MV-4-11 (cell line): Measurements from ENCODE around the gene STIM1.
A peak's percentile ranks its signal among the peaks of the same experiment; 100 is the strongest.
"Not testable (repeated sequence)": the region's sequence is repeated elsewhere in the genome, so short reads cannot be mapped to it uniquely, and the experiment has no call there.

Experiments used
- DNase-seq: peaks from one replicate; lab custom pipeline; 2025; lab: John Stamatoyannopoulos, UW

Gene STIM1

DNA sequence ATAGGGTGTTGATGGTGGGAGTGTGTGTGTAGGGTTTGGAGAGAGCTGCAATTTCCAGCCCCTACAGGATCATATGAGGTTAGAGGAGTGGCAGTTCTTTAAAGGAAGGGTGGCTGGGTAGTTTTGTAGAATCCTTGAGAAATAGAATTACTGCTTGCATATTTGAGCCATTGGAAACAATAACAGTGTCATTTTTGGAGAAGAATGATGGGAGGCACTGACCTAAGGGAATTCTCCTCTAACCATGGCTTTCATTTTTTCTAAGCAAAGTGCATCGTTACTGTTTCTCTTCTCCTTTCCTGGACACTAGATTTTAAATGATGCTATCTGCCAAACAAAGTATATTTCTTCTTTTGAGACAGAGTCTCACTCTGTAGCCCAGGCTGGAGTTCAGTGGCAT, 172.3 kb downstream of the STIM1 start:
- no peak for DNase-seq

DNA sequence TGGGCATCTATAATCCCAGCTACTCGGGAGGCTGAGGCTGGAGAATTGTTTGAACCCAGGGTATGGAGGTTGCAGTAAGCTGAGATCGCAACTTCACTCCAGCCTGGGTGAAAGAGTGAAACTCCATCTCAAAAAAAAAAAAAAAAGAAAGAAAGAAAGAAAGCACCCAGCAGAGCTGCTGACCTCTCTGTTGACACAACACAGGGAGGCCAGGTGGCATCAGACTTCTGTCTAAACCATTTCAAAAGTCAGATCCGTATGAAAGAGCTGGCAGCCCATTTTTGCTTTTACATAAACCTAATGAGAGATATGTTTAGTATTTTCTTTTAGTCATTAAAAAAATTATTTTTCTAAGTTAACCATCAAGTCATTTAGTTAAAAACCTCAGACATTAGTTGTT, 174.7 kb downstream of the STIM1 start:
- DNase-seq, result no peak

DNA sequence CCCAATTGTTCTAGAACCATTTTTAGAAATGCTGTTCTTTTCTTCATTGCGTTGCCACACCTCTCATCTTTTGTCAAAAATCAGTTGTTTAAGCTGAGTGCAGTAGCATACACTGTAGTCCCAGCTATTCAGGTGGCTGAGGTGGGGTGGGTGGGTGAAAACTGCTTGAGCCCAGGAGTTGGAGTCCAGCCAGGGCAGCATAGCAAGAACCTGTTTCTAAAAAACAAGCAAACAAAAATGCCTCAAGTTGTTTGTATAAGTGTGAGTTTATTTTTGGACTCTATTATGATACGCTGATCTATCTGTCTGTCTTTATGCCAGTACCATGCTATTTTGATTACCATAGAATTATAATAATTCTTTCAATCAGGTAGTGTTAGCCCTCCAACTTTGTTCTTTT, 176.6 kb downstream of the STIM1 start:
- DNase-seq, result no peak

DNA sequence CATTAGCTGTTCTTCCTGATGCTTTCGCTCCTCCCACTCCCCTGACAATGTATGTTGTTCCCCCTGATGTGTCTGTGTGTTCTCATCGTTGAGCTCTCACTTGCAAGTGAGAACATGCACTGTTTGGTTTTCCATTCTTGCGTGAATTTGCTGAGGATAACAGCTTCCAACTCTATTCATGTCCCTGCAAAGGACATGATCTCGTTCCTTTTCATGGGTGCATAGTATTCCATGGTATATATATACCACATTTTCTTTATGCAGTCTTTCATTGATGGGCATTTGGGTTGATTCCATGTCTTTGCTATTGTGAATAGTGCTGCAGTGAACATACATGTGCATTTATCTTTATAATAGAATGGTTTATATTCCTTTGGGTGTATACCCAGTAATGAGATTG, 180.5 kb downstream of the STIM1 start:
- DNase-seq, result no peak

DNA sequence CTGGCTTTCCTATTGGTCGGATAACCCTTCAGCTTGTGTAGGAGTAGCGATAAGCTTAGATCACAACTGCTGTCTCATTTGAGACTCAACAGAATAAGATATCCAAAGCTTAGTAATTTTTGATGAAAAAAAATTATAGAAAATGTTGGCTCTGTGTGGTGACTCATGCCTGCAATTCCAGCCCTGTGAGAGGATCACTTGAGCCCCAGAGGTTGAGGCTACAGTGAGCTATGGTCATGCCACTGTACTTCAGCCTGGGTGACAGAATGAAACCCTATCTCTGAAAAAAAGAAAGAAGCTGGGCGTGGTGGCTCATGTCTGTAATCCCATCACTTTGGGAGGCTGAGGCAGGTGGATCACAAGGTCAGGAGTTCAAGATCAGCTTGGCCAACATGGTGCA, 183.5 kb downstream of the STIM1 start:
- peak; percentile 22 for DNase-seq

DNA sequence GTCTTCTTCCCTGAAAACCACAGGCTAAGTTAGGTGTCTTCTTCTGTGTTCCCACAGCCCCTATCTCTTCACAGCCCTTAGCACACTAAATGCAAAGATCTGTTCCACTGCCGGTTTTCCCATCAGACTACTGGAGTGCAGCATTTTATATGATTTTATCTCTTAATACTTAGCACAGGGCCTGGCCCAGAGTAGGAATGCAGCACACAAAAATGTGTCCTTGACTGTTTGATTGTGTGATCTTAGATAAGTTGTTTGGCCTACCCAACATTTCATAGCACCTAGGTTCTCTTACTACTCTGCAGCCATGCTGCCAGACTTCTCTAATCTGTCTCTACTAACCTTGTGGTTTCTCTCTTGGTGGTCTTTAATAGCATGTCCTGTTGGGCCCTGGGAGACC, 185.0 kb downstream of the STIM1 start:
- DNase-seq, result no peak

DNA sequence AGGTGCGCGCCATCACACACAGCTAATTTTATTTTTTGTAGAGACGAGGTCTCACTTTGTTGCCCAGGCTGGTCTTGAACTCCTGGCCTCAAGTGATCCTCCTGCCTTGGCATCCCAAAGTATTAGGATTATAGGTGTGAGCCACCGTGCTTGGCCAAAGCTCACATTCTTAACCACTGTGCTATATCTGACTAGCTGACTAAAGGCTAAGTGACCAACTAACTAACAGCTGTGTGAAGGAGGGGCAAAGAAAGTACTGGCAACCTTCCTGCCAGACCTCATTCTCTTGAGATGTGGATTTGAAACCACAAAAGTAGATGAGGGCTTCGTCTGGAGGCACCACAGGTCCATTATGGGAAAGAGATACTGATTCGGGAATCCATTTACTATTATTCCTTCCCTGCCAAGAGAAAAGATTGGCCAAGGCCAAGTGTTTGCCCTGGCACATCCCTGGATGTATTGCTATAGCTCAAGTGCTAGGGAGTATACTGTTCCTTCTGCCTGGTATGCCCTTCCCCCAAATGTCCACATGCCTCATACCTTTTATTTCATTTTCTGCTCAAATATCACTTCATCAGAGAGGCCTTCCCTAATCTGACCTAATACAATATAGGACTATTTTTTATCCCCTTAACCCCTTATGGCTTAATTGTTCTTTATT, 186.4 kb downstream of the STIM1 start:
- DNase-seq, result no peak

DNA sequence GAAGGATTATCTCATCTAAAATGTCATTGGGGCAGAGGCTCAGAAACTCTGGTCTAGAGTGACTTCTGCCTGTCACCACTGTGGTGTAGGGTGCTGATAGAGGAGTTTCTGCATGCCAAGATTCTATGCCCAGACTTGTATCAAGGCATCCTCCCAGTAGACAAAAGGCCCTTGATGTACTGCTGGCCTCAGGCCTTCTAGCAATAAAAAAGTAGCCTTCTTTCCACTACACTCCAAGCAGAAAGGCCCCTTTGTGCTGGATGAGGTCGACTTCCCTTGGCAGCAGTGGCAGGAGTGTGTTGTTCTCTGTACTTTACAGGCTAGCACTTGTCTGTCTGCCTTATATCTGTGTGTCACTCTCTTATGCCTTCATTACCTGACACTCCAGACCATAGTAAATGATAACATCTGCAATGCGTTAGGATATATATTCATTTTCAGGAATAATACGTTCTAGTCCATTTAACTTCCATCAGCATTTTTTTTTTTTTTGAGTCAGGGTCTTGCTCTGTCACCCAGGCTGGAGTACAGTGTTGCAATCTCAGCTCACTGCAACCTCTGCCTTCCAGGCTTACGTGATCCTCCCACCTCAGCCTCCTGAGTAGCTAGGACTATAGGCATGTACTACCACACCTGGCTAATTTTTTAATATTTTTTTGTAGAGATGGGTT, 189.6 kb downstream of the STIM1 start:
- DNase-seq, result no peak

DNA sequence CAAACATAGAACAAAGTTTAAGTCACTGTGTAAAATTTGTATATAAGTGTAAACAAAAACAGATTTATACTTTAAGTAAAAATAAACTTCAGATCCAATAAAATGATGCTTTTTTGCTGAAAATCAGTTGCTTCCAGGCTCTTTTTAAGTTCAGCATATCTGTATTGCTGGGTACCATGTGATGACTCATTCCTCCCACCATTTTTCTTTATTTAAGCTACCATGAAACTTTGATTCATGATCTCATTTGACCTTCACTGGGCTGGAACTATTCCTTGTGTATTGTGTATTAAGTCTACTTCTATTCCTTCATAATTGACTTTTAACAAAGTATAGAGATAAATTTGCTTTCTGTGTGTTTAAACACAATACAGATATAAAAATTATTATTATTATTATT, 192.9 kb downstream of the STIM1 start:
- no peak for DNase-seq

DNA sequence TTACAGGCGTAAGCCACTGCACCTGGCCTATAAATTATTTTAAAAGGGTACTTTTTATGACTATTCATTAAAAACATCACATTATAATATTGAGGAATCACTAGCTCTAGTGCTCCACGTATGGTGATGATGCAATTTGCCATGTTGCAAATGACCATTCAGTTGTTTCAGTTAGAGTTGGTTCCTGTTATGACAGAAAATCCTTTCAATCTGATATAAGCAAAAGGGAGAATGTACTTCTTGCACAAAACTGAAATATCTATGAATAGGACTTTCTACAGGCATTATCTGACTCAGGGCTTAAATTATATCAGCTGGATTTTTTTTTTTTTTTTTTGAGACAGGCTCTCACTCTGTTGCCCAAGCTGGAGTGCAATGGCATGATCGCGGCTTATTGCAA, 193.5 kb downstream of the STIM1 start:
- peak; percentile 97 for DNase-seq

DNA sequence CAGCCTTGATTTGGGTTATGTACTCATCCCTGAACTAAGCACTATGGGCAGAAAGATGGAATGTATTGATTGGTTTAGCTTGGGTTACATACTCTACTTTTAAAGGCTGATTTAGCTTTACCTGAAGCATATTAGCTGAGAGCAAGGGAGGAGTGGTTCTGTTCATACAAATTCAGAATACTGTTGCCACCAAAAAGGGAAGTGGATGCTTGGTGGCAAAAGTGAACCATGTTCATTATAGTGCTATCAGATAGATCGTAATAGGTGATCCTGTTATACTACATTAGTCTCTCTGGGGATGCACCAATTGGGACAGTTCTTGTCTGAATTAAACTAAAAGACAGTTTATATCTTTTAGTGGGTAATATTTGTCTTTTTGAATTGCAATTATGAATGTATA, 194.7 kb downstream of the STIM1 start:
- DNase-seq, result peak; percentile 25

DNA sequence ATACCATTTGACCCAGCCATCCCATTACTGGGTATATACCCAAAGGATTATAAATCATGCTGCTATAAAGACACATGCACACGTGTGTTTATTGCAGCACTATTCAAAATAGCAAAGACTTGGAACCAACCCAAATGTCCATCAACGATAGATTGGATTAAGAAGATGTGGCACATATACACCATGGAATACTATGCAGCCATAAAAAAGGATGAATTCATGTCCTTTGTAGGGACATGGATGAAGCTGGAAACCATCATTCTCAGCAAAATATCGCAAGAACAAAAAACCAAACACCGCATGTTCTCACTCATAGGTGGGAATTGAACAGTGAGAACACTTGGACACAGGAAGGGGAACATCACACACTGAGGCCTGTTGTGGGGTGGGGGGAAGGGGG, 197.7 kb downstream of the STIM1 start:
- DNase-seq, result not testable (repeated sequence)

DNA sequence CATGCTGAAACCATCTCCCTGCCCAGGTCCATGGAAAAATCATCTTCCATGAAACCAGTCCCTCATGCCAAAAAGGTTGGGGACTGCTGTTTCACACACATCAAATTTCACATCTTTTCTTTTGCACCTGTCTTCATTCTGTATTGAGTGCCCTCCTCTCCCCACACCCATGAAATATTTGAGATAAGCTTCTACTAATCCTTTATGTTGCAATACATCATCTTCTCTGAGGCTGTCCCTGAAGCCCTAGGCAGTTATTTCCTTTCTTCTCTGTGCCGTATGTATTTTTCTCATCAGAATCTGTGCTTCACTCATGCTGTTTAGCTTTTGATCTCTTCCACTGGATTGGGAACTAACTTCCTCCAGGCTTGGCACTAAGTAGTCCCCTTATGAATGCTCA, 199.2 kb downstream of the STIM1 start:
- DNase-seq, result peak; percentile 25

DNA sequence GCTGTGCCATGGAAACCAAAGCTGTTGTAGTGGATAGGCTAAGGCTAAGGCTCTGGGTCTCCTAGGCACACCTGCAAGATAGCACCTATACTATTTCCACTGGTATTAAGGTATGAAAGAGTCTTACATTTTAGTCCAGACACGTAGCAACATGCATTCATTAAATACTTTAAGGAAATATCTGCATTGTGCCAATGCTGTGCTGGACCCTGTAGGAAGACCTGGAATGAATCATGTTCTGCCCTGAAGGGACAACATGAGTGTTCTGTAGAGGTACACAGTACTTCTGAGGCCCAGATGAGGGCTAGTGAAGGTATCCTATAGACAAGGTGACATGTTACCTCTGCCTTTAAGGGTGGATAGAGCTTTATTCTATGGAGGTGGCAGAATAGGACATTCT, 204.0 kb downstream of the STIM1 start:
- no peak for DNase-seq

DNA sequence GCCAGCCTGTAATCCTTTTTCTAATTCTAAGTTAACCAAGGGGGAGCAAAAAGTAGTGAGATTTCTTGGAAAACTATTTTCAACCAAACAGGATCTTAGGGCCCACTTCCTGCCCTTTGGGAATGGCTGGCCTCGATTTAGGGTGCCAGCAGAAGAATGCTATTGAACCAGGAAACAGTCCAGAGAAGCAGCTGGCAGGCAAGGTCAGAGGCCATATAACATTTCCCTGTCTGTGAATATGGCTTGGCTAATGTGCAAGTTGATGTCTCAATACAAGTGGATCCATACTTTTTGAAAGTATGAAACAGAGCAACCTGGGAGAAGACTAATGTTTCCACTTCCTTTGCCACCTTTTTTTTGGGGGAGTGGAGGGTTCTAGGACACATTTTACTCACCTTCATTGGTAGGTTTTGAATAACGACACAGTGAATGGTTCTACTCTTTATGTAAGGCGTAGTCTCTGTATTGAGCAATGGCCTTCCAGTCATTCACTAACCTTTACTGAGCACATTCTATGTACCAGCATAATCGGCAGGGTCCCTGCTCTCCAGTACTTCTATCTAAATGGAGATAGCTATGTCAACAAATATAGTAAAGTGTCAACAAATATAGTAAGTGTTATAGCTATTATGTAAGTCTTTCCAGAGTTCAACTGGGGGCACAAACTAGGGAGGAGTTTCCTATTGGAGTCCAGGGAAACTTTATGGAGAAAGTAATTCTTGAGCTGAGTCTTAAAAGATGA, 204.9 kb downstream of the STIM1 start:
- no peak for DNase-seq

DNA sequence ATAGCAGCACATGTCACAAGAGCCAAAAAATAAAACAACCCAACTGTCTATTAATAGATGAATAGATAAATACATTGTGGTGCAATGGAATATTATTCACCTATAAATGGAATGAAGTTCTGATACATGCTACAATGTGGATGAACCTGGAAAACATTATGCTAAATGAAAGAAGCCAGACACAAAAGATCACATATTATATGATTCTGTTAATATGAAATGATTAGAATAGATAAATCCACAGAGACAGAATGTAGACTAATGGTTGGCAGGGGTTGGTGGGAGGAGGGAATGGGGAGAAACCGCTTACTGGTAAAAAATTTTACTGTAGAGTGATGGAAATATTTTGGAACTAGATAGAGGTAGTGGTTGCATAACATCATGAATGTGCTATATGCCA, 206.2 kb downstream of the STIM1 start:
- DNase-seq, result no peak

DNA sequence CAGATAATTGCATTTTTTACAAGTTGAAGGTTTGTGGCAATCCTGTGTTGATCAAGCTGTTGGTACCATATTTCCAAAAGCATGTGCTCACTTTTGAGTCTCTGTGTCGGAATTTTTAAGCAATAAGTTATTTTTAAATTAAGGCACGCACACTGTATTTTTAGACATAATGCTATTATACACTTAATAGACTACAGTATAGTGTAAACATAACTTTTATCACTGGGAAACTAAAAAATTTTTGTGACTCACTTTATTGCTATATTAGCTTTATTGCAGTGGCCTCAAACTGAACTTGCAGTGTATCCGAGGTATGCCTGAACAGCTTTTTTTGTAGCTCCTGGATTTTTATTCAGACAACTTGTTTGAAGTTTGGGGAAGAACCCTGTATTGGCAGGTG, 207.9 kb downstream of the STIM1 start:
- DNase-seq, result no peak

DNA sequence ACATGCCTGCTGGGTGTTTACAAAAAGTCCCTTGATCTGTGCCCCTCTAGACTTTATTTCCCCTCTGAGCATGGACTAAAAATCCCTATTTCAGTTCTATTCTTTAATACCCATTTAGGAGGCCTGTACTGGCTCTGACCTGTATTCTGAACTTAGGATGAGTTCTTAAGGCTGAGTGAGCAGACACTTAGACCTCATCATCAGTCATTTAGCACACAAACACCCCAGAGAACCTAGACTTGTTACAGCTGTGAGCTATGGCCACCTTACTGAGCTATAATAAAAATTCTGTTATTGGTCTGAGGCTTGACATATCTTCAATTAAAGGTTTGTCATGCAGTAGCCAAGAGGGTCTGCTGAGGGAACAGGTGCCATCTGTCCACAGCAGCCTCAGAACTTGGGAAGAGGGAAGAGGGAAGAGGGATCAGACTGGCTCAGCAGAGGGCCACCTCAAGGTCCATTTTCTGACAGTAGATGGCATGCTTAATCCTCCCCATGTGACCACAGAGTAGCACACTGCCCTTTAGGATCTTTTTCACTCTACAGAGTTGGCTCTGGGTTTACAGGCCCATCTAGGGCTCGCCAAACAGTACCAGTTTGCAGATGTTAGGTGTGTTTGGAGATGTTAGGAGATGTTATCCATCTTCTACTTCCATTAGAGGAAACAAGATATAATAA, 209.0 kb downstream of the STIM1 start:
- no peak for DNase-seq

DNA sequence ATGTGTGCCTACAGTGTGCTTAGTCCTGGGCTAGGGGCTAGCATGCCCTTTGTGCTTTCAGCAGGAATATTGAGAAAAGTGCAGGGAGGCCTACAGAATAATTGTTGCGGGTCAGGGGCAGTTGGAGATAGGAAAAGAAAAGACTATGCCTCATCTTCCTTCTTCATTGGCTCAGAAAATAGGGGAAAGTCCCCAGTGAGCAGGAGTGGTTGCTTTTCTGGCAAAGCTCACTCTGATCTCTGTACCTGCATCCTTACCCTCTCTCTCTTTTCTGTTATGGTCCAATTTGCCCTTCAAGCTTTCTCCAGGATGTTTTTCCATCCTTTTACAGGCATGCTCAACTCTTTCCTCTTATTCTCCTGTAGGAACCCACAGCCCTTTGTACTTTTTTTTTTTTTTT, 209.6 kb downstream of the STIM1 start:
- DNase-seq, result no peak

DNA sequence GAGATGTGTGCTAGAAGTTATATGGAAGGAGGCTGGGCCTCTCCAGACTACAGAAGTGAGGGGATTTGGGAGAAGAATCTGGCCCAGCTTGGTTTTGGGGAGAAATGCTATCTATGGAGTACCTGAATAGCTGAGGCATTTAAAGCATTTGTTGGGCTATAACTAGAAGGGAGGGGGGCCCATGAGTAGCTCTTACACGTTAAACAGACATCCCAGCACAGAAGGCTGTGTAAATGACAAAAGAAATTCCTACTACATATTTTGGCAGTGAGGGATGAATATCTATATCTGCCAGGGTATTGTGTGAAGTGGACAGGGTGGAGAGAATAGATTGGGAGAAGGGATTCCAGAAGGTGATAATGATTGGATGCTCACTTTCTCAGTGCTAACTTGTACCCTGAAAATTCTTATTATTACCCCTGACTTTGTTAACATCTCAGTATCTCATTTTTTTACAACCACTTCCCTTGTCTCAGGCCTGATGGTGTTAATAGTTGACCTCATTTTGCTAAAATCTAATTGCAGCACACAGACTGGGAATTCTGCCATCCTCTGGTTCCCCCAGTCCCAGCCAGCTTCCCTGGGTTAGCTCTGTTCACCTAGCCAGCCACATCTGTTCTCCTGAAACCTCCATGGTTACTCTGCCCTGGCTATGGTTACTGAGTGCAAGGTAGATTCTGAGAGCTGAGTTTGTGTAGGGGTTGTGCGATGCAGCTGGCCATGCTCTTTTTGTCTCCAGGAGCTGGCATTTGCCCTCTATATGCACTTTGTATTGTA, 210.3 kb downstream of the STIM1 start:
- DNase-seq, result no peak

DNA sequence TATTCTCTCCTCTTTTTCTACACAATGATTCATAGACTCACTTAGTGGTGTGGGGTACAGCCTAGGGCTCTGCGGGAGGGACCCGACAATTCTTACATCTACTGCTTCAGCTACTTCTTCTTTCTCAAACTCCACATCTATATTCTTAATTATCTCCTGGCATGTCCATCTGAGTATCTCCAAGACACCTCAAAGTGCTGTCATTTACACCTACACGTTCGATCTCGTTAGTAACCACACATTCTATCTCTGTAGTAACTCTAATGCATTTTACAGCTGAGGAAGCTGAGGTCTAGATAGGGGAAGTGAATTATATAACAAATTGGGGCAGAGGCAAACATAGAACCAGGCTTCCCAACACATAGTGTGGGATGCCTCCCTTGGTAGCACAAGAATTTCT, 211.4 kb downstream of the STIM1 start:
- DNase-seq, result peak; percentile 69

DNA sequence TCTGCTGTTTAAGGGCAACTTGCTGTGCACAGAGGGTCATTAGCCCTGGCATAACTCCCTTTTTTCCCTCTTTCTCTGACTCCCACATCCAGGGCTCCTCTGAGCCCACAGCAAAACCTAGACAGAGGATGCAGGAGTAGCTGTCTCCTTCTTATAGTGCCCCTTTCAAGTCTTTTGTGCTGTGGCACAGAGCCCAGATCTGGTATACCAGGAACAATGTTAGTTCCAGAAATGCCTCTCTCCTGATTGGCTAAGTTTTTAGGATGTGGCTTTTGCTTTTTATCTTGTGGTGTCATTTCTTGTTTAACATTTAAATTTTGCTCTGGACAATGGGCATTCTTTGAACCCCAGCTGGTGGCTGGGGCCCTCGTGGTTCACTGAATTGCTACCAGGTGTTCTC, 213.5 kb downstream of the STIM1 start:
- peak; percentile 77 for DNase-seq
